Kasumi-1 (cell line): ENCODE data around the gene SLC6A19.
"Not testable (repeated sequence)": the region's sequence is repeated elsewhere in the genome, so short reads cannot be mapped to it uniquely, and the experiment has no call there.

Source experiments
- DNase-seq, 2 experiments: peaks; one replicate each; lab custom pipeline; 2025; lab: John Stamatoyannopoulos, UW

SLC6A19 gene

DNA sequence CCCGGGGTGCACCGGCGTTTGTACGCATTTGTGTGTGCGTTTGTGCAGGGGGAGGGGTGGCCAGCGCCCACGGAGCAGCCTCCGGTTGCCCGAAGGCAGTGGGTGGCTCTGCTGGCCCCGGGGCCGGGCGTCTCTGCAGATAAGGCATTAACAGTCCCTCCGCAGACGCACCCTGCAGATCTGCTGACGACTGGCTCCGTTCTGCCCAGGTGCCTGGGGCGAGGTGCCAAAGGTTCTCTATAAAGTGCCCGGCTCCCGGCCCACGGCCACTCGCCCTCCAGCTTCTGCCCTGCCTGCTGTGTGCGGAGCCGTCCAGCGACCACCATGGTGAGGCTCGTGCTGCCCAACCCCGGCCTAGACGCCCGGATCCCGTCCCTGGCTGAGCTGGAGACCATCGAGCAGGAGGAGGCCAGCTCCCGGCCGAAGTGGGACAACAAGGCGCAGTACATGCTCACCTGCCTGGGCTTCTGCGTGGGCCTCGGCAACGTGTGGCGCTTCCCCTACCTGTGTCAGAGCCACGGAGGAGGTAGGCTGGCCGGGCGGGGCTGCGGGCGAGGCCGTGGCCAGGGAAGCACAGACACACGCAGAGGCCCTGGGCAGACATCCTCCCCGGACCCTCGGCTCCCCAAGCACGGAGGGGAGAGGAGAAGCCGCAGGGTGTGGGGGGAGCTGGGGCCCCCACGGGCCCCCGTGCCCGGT is at the start of gene SLC6A19:
SLC6A19 (plus strand) TSS at position 269 of the 699 bp plus-strand sequence; CDS start at position 325, 56 bp downstream.
- DNase-seq = no peak

DNA sequence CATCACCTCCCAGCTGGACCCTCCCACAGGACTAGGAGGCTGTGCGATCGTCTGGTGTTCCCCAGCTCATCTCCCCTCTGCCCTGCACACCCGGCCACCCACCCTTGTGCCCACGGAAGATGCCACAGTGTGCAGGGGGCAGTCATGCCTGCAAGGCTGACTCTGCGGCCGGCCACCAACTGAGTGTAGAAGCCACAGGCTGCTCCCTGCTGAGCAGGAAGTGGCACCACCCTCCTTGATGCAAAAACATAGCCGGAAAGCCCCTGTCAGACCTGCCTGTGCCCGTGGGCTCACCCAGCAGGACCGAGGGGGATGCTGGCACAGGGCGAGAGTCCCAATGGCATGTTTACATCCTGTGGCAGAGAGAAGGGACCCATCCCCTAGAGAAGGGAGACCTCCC is 49.2 kb upstream of the SLC6A19 start:
- no peak for DNase-seq

DNA sequence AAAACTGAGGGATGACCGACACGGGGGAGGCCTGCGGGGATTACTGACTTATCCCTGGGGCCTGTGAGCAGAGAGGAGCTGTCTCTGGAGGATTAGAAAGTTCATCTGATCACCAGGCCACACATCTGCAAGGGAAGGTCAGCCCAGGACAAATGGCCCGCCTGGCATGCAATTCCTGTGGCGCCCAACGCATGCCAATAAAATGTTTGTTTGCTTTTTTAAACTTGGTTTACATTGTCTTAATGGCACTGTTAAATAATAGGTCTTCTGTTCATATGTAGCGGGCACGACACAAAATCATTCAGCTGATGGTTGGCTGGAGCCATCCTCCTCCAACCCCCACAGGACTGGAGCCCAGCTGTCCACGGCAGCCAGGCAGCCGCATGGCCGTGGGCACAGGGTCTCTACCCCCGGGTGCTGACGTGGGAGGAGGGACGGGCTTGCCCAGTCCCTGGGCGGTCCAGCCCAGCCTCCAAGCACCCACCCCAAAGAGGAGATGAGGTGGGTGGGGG is 48.6 kb upstream of the SLC6A19 start:
- no peak for DNase-seq

DNA sequence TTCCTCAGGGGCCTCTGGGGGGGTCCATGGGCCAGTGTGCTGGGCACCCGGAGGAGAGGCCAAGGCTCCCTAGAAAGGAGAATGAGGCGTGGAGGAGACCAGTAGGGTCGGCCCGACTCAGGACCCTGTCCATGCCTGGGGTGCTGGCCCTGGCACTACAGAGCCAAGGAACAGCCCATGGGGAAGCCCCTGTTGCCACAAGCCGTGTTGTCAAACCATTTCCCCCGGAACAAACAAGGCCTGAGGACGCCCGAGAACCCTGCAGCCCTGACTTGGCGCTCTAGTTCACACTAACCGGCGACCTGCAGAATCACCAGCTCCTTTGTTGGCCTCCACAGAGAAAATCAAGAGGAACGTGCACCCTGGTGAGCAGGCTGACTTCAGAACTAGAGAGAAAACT is 48.0 kb upstream of the SLC6A19 start:
- no peak for DNase-seq

DNA sequence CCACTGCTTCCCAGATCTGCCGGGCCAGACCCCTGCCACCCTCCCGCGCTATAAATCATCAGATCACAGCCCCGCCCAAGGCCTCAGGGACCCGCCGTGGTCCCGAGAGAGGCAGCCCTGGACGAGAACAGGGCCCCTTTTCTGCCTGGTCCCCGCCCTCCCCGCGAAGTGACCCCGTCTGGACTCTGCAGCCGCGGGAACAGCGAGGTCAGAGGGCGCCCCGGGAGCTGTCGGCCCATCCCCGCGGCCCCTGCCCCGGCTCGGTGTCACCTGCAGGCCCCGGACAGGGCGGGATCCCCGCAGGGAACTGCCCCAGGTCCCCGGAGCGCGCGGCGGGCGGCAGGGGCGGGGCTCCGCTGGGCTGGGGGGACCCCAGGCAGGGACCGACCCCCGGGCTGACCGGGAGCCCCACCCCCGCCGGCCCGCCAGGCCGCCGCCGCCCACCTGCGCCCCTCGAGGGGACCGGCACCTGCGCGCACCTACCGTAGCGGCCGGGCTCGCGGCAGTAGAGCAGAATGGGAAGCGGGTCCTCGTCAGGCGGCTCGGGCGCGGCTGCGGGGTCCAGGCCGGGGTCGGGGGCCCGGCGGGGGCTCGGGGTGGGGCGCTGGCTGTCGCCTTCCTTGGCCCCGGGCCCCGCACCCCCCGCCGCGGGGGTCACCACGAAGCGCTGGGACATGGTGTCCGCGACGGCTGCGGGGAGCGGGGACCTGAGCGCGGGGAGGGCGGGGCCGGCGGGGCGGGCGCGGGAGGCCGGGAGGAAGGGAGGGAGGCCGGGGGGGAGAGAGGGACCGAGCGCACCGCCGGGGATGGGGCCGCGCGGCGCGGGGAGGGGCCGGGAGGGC is 46.0 kb upstream of the SLC6A19 start:
- DNase-seq = no peak

DNA sequence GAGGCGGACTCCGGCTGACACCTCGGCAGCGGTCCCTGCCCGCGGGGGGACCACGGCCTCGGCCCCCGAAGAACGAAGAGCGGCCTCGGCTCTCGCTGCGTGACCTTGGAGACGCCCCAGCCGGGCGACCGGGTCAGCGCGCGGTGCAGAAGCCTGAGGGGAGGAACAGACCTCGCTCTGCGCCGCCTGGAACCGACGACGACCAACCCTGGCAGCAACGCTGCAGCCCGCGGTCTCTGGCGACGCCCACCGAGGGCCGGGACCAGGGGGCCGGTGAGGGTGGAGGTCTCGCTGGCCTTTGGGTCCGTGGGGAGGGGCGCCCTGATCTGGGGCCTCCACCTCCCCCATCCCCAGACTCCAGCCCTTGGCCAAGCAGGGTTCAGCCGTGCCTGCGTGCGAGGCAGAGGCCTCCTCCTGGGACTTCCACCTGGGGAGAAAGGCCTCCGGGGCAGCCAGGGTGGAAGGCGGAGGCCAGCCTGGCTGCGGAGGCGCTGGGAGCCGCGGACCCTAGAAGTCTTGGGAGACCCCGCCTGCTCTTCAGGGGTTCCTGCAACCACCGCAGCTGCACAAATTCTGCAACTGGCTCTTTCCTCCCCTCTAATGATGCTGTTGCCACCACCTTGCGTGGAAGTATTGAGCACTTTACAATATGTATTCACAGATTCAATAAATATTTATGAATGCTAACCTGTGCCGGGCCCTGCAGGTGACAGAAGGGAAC is 45.2 kb upstream of the SLC6A19 start:
- no peak for DNase-seq

DNA sequence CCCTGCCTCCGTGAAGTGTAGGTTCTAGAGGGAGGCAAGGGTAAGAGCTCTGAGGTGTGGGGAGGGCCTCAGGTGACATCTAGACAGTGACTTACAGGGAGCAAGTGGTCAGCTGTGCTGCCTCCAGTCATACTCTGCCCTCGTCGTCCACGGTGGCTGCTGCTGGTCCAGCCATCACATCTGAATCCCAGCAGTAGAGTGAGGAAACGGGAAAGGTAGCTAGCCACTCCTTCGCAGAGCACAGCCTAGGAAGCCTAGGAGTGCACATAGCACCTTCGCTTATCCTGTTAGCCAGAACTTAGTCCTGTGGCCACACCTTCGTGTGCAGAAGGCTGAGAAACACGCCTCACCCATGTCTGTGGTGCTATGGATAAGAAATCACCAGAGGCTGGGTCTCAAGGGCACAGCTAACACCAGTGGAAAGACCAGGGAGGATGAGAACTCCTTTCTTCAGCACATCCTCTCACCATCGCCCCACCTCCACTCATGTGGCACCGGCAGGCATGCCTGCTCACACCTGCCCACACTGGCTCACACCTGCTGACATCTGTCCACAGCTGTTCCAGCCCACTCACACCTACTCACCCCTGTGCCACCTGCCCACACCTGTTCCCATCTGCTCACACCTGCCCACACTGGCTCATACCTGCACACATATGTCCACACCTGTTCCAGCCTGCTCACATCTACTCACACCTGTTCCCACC is 44.5 kb upstream of the SLC6A19 start:
- DNase-seq = no peak

DNA sequence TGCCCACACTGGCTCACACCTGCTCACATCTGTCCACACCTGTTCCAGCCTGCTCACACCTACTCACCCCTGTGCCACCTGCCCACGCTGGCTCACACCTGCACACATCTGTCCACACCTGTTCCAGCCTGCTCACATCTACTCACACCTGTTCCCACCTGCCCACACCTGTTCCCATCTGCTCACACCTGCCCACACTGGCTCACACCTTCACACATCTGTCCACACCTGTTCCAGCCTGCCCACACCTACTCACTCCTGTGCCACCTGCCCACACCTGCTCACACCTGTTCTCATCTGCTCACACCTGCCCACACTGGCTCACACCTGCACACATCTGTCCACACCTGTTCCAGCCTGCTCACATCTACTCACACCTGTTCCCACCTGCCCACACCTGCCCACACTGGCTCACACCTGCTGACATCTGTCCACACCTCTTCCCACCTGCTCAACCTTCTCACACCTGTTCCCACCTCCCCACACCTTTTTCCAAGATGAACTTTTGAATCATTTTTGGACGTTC is 43.9 kb upstream of the SLC6A19 start:
- not testable (repeated sequence) for DNase-seq

DNA sequence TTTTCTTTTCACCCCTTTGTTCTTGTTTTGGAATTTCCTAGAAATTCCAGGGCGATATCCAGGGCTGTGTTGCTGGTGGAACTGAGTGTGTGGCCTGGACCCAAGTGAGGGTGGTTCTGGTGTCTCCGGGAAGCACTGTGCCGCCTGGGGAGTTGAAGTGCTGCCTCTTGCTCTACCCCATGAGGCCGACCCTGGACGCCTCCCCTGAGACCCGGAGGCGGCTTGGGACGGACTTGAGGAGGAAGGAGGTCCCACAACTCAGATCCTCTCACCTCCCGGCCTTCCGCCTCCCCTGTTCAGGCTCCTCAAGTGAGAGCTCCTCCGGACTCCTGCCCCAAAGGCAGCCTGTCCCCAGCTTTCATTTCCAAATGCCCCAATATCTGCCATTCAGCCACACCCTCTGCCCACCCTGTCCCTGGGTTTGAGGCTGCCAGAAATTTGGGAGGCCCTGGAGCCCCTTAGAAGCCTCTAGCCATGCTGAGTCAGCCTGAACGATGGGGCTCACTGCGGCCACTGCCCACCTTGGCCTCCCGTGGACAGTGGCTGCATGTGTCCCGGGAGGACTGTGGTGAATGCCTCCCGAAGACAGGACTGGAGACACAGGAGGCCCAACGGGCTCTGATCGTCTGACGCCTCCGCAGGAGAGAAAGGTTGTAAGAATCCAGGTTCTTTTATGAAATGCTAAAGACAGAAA is 42.6 kb upstream of the SLC6A19 start:
- no peak for DNase-seq

DNA sequence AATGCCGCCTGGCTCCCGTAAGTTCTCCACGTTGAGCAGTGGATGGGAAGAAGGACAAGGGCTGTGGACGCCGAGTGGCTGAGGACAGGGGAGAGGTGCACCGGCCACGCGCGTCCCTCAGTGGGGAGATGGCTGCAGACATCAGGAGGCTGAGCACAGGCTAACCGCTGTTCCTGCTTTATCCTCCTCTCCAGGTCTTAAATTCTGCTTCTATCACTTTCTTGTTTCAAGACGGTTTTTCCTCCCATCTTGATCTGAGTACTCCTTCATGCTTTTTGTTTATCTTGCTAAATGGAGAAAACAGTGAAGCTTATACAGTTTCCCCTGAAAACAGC is 42.1 kb upstream of the SLC6A19 start:
- DNase-seq = no peak

DNA sequence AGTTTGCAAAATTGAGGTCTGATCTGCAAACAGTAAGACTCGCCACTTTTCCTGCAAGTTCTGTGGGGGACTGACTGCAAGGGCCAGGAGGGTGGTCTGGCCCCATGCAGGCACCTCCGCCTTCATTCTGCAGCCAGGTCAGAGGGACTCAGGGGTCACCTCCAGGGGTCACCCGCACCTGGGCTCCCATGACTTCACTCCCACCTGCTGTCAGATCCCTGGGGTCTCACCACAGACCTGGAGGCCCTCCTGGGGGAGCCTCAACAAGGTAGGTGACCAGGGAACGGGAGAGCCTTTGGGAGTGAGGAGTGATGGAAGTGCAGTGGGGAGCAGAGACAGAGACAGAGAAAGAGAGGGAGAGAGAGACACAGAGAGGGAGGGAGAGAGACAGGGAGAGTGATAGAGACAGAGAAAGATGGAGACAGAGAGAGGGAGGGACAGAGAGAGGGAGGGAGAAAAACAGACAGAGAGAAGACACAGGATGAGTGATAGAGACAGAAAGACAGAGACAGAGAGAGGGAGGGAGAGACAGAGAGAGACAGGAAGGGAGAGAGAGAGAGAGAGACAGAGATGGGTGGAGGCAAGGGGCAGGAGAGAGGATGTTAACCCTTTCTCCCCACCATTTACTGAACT is 41.5 kb upstream of the SLC6A19 start:
- no peak for DNase-seq

DNA sequence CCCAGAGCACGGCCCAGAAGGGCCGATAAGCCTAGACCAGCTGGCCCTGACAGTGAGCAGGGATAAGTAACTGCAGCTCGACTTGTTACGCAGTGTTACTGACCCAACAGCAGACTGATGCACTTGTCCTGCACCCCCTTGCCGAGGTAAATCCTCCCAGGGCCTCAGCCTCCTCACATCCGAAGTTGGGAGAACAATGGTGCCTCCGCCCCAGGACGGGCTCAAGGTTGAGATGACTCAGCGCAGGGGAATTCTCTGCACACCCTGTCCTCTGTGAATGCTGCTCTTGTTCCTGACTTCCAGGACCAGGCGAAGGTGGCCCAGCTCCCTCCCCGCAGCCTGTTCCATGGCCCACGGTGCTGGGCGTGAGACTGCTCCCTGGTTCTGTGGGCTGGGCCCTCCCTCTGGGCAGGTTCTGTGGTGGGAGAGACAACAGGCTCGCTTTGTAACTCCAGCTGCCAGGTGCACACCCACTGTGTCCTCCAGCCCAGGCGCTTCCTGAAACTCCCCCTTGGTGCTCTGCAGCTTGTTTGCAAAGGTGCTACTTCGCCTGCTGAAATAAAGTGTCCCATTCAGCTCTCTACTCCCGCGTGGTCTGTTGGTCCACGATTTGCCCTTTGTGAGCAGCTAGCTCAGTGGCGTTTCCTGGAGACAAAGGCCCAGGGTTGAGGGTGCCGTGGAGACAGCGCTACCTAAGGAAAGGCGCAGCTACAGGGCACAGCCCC is 40.1 kb upstream of the SLC6A19 start:
- no peak for DNase-seq

DNA sequence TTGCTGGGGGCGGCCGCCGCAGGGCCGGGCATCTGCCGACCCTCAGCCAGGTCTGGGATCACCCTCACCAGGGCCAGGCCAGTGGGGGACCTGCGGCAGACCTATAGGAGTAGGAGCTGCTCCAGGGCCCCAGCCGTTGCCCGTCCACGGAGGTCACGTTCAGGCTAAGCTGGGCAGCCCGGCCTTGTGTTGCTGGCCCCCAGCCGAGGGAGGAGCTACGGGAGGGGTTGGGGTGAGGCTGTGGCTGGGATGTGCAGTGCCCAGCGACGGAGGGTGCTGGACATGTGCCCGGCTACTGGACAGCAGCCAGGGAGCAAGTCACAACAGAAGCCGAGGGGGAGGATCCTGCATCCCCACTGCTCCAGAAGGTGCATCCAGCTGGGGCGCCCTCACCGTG is 39.6 kb upstream of the SLC6A19 start:
- no peak for DNase-seq

DNA sequence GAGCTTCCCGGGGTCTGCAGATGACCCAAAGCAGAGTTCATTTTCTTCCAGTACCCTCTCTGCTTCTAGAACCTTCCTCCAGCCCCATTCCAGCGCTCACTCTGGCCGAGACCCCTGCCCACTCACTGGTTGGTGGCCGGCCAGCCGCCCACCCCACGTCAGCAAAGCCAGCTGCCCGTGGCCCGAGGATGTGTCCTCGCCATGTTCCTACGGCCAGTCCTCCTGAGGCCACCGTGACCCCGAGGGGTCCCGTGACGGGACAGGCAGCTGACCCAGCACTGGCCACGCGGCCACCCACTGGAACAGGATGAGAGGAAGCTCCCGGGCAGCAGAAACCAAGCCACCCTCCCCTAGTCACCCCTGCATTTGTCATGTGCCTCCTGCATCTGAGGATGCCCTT is 39.1 kb upstream of the SLC6A19 start:
- DNase-seq = no peak

DNA sequence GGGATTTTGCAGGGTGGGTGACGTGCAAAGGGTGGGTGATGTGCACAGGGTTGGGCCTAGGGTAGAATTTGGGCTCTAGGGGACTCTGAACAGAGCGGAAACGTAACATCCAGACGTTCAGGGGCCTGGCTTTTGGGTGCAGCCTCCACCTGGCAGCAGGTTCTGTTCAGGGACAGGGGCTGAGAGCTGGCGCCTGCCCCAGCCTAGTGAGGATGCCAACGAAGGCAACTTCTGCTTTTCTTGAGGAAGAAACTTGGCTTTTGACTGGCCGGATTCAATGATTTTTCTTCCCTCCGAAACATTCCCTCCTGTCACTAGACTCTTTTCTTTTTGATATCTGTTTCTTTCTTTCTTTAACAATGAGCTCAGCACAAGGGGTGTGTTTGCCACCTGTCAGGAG is 38.6 kb upstream of the SLC6A19 start:
- peak; percentile 21 to 55 for DNase-seq

DNA sequence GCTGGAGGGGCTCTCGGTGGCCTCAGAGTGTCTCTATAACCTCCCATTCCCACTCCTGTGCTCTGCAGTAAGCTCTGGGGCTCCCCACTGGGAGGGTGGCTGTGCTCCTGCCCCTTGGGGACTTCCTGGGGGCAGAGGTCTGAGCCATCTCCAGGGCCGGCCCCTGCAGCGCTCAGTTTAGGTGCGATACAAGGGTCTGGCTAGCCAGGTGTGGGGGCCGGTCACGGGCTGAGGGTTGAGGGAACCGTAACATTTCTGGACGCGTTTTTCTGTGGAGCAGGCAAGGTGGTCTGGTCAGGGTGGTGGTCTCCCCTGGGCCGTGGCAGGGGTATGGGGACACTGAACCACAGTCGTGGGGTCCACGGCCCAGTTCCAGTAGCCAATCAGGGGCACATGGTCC is 38.0 kb upstream of the SLC6A19 start:
- no peak for DNase-seq

DNA sequence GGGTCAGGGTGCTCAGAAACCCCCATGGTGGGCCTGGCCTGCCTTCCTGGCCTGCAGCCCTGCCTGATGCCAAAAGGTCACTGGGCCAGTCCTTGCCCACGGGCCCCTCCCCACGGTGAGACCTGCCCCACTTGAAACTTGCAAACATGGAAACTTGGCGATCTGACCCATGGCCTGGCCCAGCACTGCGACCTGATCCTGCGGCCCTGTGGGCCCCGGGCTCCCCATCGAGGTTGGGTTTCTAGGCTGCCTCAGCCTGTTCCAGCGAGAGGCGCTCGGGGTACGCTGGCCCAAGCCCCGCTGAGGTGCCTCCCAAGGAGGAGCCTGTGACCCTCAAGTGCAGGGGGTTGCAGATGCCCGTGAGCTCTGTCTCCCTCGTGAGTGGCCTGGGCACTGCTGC is 37.5 kb upstream of the SLC6A19 start:
- DNase-seq = no peak

DNA sequence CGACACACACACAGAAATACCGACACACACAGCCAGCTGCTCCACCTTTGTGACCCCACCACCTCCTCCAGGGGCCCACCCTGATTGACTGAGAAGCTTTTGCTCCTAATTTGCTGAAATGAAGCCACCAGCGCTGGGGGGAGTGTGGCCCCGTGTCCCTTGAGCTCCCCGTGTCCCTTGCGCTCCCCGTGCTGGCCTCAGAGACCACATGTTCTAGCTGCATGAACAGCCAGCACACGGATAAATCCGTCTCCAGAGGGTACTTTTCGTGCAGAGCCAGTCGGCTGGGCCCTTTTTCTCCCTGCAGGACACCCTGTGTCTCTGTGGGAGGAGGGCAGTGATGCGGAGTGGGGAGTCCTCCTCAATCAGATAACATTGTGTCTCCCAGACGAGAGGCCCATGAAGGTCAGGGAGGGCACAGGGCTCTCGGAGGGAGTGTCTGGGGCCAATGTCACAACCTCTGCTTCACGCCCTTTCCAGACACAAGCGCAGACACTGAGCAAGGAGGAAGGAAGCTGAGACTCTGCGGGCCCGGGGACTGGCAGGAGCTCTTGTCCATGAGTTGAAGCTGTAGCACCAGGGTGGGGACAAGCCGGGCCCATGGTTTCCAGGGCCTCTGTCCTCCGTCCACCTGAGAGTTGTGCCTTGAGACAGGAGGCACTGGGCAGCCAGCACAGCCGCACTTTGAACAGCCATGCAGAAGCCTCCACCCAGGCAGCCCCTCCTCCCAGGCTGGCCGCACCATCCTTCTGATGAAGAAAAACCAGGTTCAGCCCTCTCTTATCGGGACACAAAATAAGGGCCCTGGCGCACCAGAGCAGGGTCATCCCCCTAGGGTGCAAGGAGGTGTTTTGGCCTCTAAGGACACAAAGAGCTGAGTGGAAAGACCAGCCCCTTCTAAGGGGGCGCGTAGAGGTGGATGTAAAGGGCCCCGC is 36.4 kb upstream of the SLC6A19 start:
- peak; percentile 35 to 39 for DNase-seq

DNA sequence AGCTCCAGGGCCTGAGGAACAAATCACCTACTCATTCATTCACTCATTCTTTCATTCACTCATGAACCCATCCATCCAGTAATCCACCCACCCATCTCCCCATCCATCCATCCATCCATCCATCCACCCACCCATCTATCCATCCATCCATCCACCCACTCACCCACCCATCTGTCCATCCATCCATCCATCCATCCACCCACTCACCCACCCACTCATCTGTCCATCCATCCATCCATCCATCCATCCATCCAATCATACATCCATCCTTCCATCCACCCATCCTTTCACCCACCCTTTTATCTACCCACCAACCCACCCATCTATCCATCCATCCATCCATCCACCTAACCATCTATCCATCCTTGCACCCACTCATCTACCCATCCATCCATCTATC is 35.5 kb upstream of the SLC6A19 start:
- no peak for DNase-seq
